GM19395 (cell line): ENCODE measurements around the gene TPI1.
"Not testable (repeated sequence)": the region's sequence is repeated elsewhere in the genome, so short reads cannot be mapped to it uniquely, and the experiment has no call there.

Experiments
- ATAC-seq: cut with Tn5 transposase; IDR thresholded peaks from one replicate; pipeline ENCODE4 v1.9.1; 2021; ENCODE audit warnings: mild to moderate bottlenecking, moderate library complexity; ENCODE audit not compliant: unreplicated experiment

Gene TPI1

GRCh38 chr12:6866920-6867412 lies 365 bp upstream of the TPI1 start:
- ATAC-seq, result peak; percentile 6

- ATAC-seq, result no peak
Measured at GRCh38 chr12:6868211-6869048, 1.1 kb downstream of the TPI1 start.

DNA sequence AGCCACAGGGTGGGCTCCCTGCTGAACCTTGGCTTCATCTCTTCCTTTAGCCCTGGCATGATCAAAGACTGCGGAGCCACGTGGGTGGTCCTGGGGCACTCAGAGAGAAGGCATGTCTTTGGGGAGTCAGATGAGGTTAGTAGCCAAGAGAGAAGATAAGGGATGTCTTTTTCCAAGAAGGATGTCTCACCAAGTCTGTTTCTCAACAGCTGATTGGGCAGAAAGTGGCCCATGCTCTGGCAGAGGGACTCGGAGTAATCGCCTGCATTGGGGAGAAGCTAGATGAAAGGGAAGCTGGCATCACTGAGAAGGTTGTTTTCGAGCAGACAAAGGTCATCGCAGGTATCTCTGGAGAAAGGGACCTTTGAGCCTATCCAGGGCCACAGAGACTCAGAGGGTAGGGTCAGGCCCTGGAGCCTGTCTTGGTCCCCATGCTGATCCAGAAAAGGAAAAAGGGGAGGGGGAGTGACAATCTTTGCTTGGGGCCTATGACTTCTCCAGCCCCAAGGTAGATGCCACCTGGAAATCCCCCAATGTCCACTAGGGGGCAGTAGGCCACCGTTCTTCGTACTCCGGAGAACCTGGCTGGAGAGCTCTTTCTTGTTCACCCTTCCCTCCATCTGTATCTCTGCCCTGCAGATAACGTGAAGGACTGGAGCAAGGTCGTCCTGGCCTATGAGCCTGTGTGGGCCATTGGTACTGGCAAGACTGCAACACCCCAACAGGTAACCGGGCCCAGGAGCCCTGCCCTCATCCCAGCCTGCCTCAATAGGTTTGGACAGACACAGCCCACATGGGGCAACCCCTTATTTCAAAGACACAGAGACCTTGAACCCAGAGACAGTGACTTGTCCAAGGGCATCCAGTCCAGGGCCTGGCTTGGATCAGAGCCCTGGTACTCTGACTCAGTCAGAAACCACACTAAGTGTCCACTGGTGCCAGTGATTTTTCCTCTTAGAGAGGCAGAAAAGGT lies 2.0 kb downstream of the TPI1 start:
- ATAC-seq, result no peak

DNA sequence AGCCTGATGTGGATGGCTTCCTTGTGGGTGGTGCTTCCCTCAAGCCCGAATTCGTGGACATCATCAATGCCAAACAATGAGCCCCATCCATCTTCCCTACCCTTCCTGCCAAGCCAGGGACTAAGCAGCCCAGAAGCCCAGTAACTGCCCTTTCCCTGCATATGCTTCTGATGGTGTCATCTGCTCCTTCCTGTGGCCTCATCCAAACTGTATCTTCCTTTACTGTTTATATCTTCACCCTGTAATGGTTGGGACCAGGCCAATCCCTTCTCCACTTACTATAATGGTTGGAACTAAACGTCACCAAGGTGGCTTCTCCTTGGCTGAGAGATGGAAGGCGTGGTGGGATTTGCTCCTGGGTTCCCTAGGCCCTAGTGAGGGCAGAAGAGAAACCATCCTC lies 3.0 kb downstream of the TPI1 start:
- ATAC-seq, result not testable (repeated sequence)

DNA sequence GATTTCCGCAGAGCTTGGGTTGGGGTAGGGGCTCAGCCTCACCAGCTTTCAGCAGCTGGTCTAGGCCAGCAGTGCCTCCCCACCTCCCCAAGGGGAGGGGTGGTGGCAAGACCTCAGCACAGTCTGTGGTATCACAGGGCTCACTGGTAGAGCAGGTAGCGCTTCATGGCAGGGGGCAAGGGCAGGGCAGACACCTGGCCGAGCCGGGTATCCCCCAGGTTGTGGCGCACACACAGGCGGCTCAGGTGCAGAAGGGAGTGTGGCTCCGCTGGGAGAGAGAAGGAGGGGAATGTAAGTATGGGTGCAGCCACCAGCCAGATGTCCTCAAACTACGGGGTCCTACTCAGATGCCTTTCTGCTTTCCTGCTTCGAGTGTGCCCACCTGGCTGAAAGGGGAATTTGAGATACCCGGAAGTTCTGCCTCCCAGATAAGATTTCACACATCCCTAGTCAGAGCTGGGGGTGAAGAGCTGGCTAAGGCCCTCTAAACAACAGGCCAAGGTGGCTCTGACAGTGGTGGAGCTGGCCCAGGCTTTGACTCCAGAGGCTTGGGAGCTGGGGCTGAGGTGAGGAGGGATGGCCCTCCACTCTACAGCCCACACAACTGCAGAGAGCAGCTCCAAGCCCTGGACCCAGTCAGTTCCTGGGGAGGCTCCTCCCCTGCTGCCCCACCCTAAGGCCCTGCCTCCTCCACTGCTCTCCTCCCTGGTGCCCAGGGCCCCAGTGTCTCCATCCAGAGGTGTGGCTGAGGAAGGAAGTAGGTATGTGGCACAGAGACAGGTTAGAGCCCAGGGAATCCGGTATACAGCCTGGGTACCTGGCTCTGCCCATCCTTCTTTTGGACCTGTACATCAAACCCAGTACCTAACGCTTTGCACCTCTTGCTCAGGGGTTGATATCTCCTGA lies 4.0 kb downstream of the TPI1 start:
- ATAC-seq, result no peak

DNA sequence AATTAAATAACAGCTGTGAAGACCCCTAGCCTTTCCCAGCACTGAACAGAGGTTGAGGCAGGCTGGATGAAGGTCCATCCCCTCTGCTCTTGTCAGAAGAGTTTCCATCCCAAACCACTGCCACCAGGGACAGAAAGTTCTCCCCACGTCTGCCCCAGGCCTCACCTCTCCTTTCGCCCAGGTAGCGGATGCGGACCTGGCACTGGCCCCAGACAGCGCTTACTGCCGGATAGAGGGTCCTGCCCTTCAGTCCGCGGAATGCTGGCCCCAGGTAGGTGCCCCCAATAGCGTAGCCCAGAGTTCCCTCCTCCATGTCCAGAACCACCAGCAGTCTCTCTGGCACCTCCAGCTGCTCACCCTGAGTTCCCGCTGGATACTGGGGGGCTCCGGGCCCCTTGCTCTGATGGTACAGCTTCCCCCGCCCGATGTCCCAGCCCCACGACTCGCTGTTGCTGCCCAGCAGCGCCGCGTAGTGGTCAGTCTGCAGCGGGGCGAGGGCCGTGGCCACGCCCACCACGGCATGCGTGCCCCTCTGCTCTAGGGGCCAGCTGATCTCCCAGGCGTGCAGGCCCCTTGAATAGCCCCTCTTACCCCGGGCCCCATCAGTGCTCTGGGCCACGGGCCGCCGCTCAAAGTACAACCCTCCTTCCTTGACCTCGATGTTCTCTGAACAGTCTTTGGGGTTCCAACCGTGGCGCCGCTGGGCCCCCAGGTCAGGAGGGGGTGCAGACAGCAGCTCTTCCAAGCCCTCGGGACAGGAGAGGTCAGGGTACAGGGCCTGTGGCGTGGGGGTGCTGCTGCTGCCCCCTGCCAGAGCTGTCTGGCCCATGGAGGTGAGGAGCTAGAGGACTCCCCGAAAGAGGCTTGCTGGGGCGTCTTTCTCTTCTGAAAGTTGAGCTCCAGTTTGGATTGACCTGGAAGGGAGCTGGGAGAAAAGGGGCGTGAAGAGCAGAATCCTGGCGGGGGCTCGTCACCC lies 5.0 kb downstream of the TPI1 start:
- ATAC-seq, result peak; percentile 20

GRCh38 chr12:6873094-6874014 lies 6.0 kb downstream of the TPI1 start, which contains the start of gene SPSB2:
Gene SPSB2 (minus strand): TSS chr12:6873303. CDS start chr12:6872901, 402 bp downstream.
- ATAC-seq, result peak; percentile 64

DNA sequence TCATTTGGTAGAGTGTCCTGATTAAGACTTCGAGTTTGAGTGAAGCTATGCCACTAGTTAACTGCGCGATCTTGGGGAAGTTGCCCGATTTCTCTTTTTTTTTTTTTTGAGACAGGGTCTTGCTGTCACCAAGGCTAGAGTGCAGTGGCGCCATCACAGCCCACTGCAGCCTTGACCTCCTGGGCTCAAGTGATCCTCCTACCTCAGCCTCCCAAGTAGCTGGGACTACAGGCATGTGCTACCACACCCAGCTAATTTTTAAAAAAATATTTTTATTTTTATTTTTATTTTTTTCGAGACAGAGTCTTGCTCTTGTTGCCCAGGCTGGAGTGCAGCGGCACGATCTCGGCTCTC lies 6.7 kb downstream of the TPI1 start:
- not testable (repeated sequence) for ATAC-seq

- not testable (repeated sequence) for ATAC-seq
Measured at GRCh38 chr12:6879824-6880223, 12.5 kb downstream of the TPI1 start.

GRCh38 chr12:6883252-6883651 lies 15.9 kb downstream of the TPI1 start:
- no peak for ATAC-seq

DNA sequence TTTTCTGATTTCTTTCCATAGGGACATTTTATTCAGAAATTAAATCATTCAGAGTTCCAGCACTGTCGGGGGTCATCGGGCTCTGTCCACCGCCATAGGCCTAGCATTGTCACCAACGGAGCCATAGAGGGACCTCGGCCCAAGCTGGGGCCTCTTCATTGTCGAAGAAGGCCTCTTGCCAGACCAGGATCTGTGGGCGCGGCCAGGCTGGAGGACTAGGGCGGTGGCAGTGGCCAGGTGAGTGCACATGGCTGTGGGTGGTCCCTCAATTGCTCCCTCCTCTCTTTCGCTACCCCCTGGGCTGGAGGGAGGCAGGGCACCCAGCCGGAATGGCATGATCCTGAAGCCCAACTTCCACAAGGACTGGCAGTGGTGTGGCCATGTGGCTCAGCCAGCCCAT lies 16.4 kb downstream of the TPI1 start:
- no peak for ATAC-seq

GRCh38 chr12:6884539-6884938 lies 17.2 kb downstream of the TPI1 start:
- no peak for ATAC-seq

DNA sequence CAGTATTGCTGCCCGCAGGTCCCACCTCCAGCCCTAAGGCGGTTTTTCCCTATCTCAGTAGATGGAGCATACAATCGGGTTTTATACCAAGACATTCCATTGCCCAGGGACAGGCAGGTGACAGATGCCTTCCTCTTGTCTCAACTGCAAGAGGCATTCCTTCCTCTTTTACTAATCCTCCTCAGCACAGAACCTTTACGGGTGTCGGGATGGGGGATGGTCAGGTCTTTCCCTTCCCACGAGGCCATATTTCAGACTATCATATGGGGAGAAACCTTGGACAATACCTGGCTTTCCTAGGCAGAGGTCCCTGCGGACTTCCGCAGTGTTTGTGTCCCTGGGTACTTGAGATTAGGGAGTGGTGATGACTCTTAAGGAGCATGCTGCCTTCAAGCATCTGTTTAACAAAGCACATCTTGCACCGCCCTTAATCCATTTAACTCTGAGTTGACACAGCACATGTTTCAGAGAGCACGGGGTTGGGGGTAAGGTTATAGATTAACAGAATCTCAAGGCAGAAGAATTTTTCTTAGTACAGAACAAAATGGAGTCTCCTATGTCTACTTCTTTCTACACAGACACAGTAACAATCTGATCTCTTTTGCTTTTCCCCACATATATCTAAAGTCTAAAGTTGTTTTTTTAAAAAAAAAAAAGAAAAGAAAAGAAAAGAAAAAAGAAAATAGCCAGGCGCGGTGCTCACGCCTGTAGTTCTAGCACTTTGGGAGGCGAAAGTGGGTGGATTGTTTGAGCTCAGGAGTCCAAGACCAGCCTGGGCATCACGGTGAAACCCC lies 19.1 kb downstream of the TPI1 start:
- ATAC-seq, result not testable (repeated sequence)

GRCh38 chr12:6887460-6887859 lies 20.1 kb downstream of the TPI1 start:
- ATAC-seq, result no peak

GRCh38 chr12:6888360-6888759 lies 21.0 kb downstream of the TPI1 start:
- ATAC-seq, result no peak

- not testable (repeated sequence) for ATAC-seq
Measured at GRCh38 chr12:6888794-6889193, 21.5 kb downstream of the TPI1 start.

DNA sequence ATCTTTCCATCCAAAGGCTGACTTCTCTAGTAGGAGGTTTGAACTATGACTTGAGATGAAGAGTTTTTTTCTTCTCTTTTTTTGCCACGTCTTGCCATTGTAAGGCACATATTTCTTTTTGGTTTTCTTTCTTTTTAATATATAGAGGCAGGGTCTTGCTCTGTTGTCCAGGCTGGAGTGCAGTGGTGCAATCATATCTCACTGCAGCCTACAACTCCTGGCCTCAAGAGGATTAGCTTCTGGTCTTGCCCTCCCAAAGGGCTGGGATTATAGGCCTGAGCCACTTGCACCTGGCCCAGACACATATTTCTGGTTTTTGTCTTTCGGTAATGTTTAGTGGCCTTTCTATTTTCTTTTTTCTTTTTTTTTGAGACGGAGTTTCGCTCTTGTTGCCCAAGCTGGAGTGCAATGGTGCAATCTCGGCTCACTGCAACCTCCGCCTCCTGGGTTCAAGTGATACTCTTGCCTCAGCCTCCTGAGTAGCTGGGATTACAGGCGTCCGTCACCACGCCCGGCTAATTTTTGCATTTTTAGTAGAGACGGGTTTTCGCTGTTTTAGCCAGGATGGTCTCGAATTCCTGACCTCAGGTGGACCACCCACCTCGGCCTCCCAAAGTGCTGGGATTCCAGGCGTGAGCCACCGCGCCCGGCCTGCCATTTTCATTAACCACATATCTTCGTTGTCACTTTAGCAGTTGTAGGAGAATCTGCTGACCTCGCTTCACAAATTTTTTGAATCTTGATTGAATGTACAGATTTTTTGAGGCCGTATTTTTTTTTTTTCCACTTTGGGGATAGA lies 22.6 kb downstream of the TPI1 start:
- ATAC-seq, result not testable (repeated sequence)
